HCT116 (cell line): ENCODE measurements around the gene ADD3. TPM values are rescaled to one million over a fixed set of nuclear protein-coding genes. Genes with fewer than 3 reads are reported as not detected.

ENCODE experiments used
- ATAC-seq: fragments of 200-7000 bp; cut with Tn5 transposase; 2 replicates; pipeline ENCODE4 v1.9.1; 2020; ENCODE audit warnings: mild to moderate bottlenecking, moderate library complexity
- BruUV-seq: library from RNA; stranded (reverse); fragments of 400-500 nt; replicated peaks from 2 replicates; lab custom pipeline; 2021; lab: Mats Ljungman, UMichigan
- CTCF ChIA-PET: fragments of 300-600 bp; sonication (Branson Sonifier 250); formaldehyde crosslinking; loops from one replicate; lab custom pipeline; 2021; ENCODE audit warnings: antibody characterized with exemption; lab: Charles Lee
- POLR2A ChIA-PET: fragments of 300-600, 350-600 bp; sonication (Branson Sonifier 250); formaldehyde crosslinking; loops from one replicate; lab custom pipeline; 2021; ENCODE audit warnings: antibody characterized with exemption; lab: Charles Lee
- RAD21 ChIA-PET, 2 experiments: fragments of 300-600 bp; sonication (Branson Sonifier 250); formaldehyde crosslinking; loops; one replicate each; lab custom pipeline; 2023; ENCODE audit warnings: low total read pairs in 2 of 2; ENCODE audit not compliant: uncharacterized antibody in 2 of 2, unreplicated experiment in 2 of 2, low non-redundant PET in 1 of 2; lab: Charles Lee
- DNase-seq: peaks from one replicate; pipeline ENCODE4 v3.0.0-alpha.2; 2010; ENCODE audit warnings: low read depth, low spot score
- H2AFZ ChIP-seq: fragments of 200-600 bp; shearing (Covaris generic), sonication (generic); 2 replicates; pipeline ENCODE4 v1.6.1; 2017; ENCODE audit warnings: low read depth, mixed run types, mixed read lengths, antibody characterized with exemption, low read length; ENCODE audit not compliant: poor library complexity, severe bottlenecking
- H3K27ac ChIP-seq: 2 replicates; pipeline ENCODE4 v1.5.1; 2012; ENCODE audit warnings: low read depth, low read length
- H3K27me3 ChIP-seq: fragments of 200-600 bp; sonication (generic); 2 replicates; pipeline ENCODE4 v1.6.1; 2016; ENCODE audit warnings: mixed run types, low read length, mixed read lengths; ENCODE audit not compliant: insufficient read depth
- H3K36me3 ChIP-seq, 2 experiments: fragments of 200-500 bp in 1 of 2; fragments of 200-600 bp in 1 of 2; sonication (Bioruptor generic) in 1 of 2; sonication (generic) in 1 of 2; 2 replicates each; pipeline versions ENCODE4 v1.5.1 to v1.6.1; 2014 to 2016; ENCODE audit warnings: low read length in 2 of 2, inconsistent platforms in 1 of 2, mixed read lengths in 1 of 2, mixed run types in 1 of 2; ENCODE audit not compliant: insufficient read depth in 2 of 2, control insufficient read depth in 1 of 2
- H3K4me1 ChIP-seq, 2 experiments: fragments of 200-600 bp in 1 of 2; sonication (generic) in 1 of 2; 2 replicates each; pipeline versions ENCODE4 v1.5.1 to v1.6.1; 2012 to 2017; ENCODE audit warnings: low read length in 2 of 2, inconsistent platforms in 1 of 2, mild to moderate bottlenecking in 1 of 2, mixed read lengths in 1 of 2, mixed run types in 1 of 2, moderate library complexity in 1 of 2; ENCODE audit not compliant: insufficient read depth in 2 of 2, control insufficient read depth in 1 of 2
- H3K4me2 ChIP-seq: fragments of 200-600 bp; sonication (generic); 2 replicates; pipeline ENCODE4 v1.6.1; 2017; ENCODE audit warnings: mixed run types, low read length, mixed read lengths
- H3K4me3 ChIP-seq, 2 experiments: fragments of 200-600 bp in 1 of 2; sonication (generic) in 1 of 2; replicated peaks in 1 of 2; 2 replicates each; pipeline ENCODE4 v1.5.1; 2011 to 2016; ENCODE audit warnings: low read length in 2 of 2, control low read depth in 1 of 2, low read depth in 1 of 2, mild to moderate bottlenecking in 1 of 2, mixed read lengths in 1 of 2, mixed run types in 1 of 2
- H3K79me2 ChIP-seq: fragments of 200-600 bp; sonication (generic); 2 replicates; pipeline ENCODE4 v1.6.1; 2017; ENCODE audit warnings: mild to moderate bottlenecking, mixed run types, low read length, moderate library complexity, mixed read lengths; ENCODE audit not compliant: insufficient read depth
- H3K9ac ChIP-seq: fragments of 200-600 bp; sonication (generic); 2 replicates; pipeline ENCODE4 v1.6.1; 2016; ENCODE audit warnings: low read length, mixed read lengths
- H3K9me2 ChIP-seq: fragments of 200-600 bp; sonication (generic), shearing (Covaris generic); 2 replicates; pipeline ENCODE4 v1.6.1; 2017; ENCODE audit warnings: mixed run types, mild to moderate bottlenecking, moderate library complexity; ENCODE audit not compliant: insufficient read depth
- H3K9me3 ChIP-seq, 2 experiments: fragments of 200-500 bp in 1 of 2; fragments of 200-600 bp in 1 of 2; sonication (Bioruptor generic) in 1 of 2; sonication (generic) in 1 of 2; 2 replicates each; pipeline ENCODE4 v1.6.1; 2014 to 2017; ENCODE audit warnings: low read length in 2 of 2, mixed read lengths in 2 of 2, inconsistent platforms in 1 of 2, low read depth in 1 of 2, mild to moderate bottlenecking in 1 of 2, mixed run types in 1 of 2, moderate library complexity in 1 of 2; ENCODE audit not compliant: control insufficient read depth in 1 of 2, insufficient read depth in 1 of 2
- H4K20me1 ChIP-seq: fragments of 200-600 bp; sonication (generic), shearing (Covaris generic); 2 replicates; pipeline ENCODE4 v1.6.1; 2017; ENCODE audit warnings: mixed run types, mild to moderate bottlenecking, moderate library complexity; ENCODE audit not compliant: insufficient read depth
- CBX3 ChIP-seq: IDR thresholded peaks from 2 replicates; pipeline ENCODE4 v1.6.1; 2012; ENCODE audit warnings: low read depth
- CEBPB ChIP-seq: IDR thresholded peaks from 2 replicates; pipeline ENCODE4 v1.6.1; 2012; ENCODE audit warnings: low read depth
- CTCF ChIP-seq, 3 experiments: fragments of 200-600 bp in 1 of 3; sonication (generic) in 1 of 3; IDR thresholded peaks in 2 of 3; conservative IDR thresholded peaks in 1 of 3; 2 replicates each; pipeline ENCODE4 v1.5.1; 2012 to 2017; ENCODE audit warnings: low read depth in 2 of 3, low read length in 2 of 3, antibody characterized with exemption in 1 of 3, borderline replicate concordance in 1 of 3, control low read depth in 1 of 3, mild to moderate bottlenecking in 1 of 3, mixed read lengths in 1 of 3, mixed run types in 1 of 3, moderate library complexity in 1 of 3; ENCODE audit not compliant: insufficient read depth in 1 of 3
- ELF1 ChIP-seq: IDR thresholded peaks from 2 replicates; pipeline ENCODE4 v1.6.1; 2012; ENCODE audit warnings: low read depth, borderline replicate concordance
- EZH2 ChIP-seq: fragments of 200-600 bp; sonication (generic); IDR thresholded peaks from 2 replicates; pipeline ENCODE4 v1.6.1; 2017; ENCODE audit warnings: antibody characterized with exemption, mixed run types
- EZH2phosphoT487 ChIP-seq: fragments of 200-600 bp; IDR thresholded peaks from 2 replicates; pipeline ENCODE4 v1.6.1; 2018; ENCODE audit warnings: antibody characterized with exemption, borderline replicate concordance
- FOSL1 ChIP-seq: IDR thresholded peaks from 2 replicates; pipeline ENCODE4 v1.6.1; 2012; ENCODE audit warnings: low read depth
- POLR2A ChIP-seq: IDR thresholded peaks from 2 replicates; pipeline ENCODE4 v1.7.0; 2011; ENCODE audit warnings: borderline replicate concordance; ENCODE audit not compliant: insufficient read depth, insufficient read length; ENCODE audit errors: extremely low read depth
- POLR2AphosphoS5 ChIP-seq: IDR thresholded peaks from 2 replicates; pipeline ENCODE4 v1.6.1; 2011; ENCODE audit warnings: mild to moderate bottlenecking, low read depth, low read length, moderate library complexity
- RAD21 ChIP-seq: IDR thresholded peaks from 2 replicates; pipeline ENCODE4 v1.6.1; 2012; ENCODE audit warnings: low read depth, mild to moderate bottlenecking
- SP1 ChIP-seq: IDR thresholded peaks from 2 replicates; pipeline ENCODE4 v1.6.1; 2012; ENCODE audit warnings: low read depth
- SRF ChIP-seq: IDR thresholded peaks from 2 replicates; pipeline ENCODE4 v1.6.1; 2012; ENCODE audit warnings: low read depth
- YY1 ChIP-seq: IDR thresholded peaks from 2 replicates; pipeline ENCODE4 v1.6.1; 2011; ENCODE audit warnings: low read length, low read depth, moderate library complexity, mild to moderate bottlenecking; ENCODE audit not compliant: insufficient replicate concordance; ENCODE audit errors: extremely low read depth
- ZBTB33 ChIP-seq: IDR thresholded peaks from 2 replicates; pipeline ENCODE4 v1.6.1; 2011; ENCODE audit warnings: mild to moderate bottlenecking, low read length, moderate library complexity; ENCODE audit not compliant: insufficient replicate concordance; ENCODE audit errors: extremely low read depth
- ZFX ChIP-seq: fragments of 450-650 bp; IDR thresholded peaks from 2 replicates; pipeline ENCODE4 v1.6.1; 2017
- ZNF274 ChIP-seq: fragments of 200-500 bp; sonication (Bioruptor generic); IDR thresholded peaks from 2 replicates; pipeline ENCODE4 v1.6.1; 2014; ENCODE audit warnings: mild to moderate bottlenecking, low read depth, low read length, inconsistent platforms
- intact Hi-C: fragments of 100-400 bp; cut with micrococcal nuclease; formaldehyde crosslinking; loops from 2 replicates; pipeline ENCODE4 v1.10.0; 2022
- total RNA-seq: library from RNA; stranded (reverse); gene quantifications from one replicate; pipeline ENCODE4 v1.2.1, GENCODE V29; 2021; ENCODE audit not compliant: unreplicated experiment
- TF ChIP-seq, protein P1 (sequence below): IDR thresholded peaks from 2 replicates; pipeline ENCODE4 v1.6.1; 2012
- TF ChIP-seq, protein P2 (sequence below): IDR thresholded peaks from 2 replicates; pipeline ENCODE4 v1.6.1; 2012

Gene ADD3
- total RNA-seq, 1 experiment from 2014 or later: 41.1 TPM

GRCh38 chr10:109974504-109975191 is 33.1 kb upstream of the ADD3 start (continued):
- no peak for TF ChIP-seq CTCF (IDR thresholded peaks at IDR 0.05 in 2 of 3, conservative IDR thresholded peaks at IDR 0.05 in 1 of 3; ENCODE audit: borderline replicate concordance in 1 of 3, insufficient read depth in 1 of 3, low read depth in 2 of 3, low read length in 2 of 3)
- no peak for TF ChIP-seq ZNF274
- TF ChIP-seq, protein P1, sequence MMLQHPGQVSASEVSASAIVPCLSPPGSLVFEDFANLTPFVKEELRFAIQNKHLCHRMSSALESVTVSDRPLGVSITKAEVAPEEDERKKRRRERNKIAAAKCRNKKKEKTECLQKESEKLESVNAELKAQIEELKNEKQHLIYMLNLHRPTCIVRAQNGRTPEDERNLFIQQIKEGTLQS: no peak
- no peak for TF ChIP-seq SP1

- no peaks in the 10 kb centered on the region for H3K9me2 ChIP-seq
- H3K4me3 ChIP-seq: no peak overlapping the region
- intact Hi-C loops: no loop called here
- no peak overlapping the region for H2AFZ ChIP-seq
- no TSS peak for BruUV-seq
- H3K4me1 ChIP-seq: no peaks in the 10 kb centered on the region
- H3K4me2 ChIP-seq: no peak overlapping the region
- no peak overlapping the region for H3K27ac ChIP-seq
- ChIA-PET RAD21 (no interaction called here), POLR2A (no interaction called here), CTCF (interaction anchor here (1.0 to 3.7 kb wide), 2 partner anchors 8 to 279 kb away, joined by 3 to 24 read pairs; no protein-coding TSS in a partner anchor)
- no peaks in the 10 kb centered on the region for H3K36me3 ChIP-seq
- H3K79me2 ChIP-seq: no peaks in the 10 kb centered on the region
- H4K20me1 ChIP-seq: no peaks in the 10 kb centered on the region
- H3K9ac ChIP-seq: no peak overlapping the region
- DNase-seq: no peak
- ATAC-seq: no peak
- H3K9me3 ChIP-seq: no peaks in the 10 kb centered on the region
- H3K27me3 ChIP-seq: no peaks in the 10 kb centered on the region
- TF ChIP-seq SP1: no peak
- TF ChIP-seq CEBPB: no peak
- TF ChIP-seq EZH2: no peak
- TF ChIP-seq POLR2AphosphoS5: no peak
- no peak for TF ChIP-seq ZBTB33
- no peak for TF ChIP-seq FOSL1
- no peak for TF ChIP-seq YY1
- TF ChIP-seq POLR2A: no peak
- no peak for TF ChIP-seq EZH2phosphoT487
- TF ChIP-seq, protein P1: no peak
- TF ChIP-seq, protein P2, sequence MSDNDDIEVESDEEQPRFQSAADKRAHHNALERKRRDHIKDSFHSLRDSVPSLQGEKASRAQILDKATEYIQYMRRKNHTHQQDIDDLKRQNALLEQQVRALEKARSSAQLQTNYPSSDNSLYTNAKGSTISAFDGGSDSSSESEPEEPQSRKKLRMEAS: no peak
- no peak for TF ChIP-seq SRF
- no peak for TF ChIP-seq ELF1
- no peak for TF ChIP-seq ZNF274
- no peak for TF ChIP-seq ZFX
- no peak for TF ChIP-seq RAD21
- no peak for TF ChIP-seq CBX3
These were observed 32.3 kb upstream of the ADD3 start for GRCh38 chr10:109975244-109976190.
